OCI-LY3 (cell line): Measurements from ENCODE around the gene PYDC2.

Source experiments
- CTCF ChIP-seq: fragments of 200-600, 300-600 bp; sonication (generic); IDR thresholded peaks from 2 replicates; pipeline ENCODE4 v1.5.1; 2014; ENCODE audit warnings: antibody characterized with exemption, low read length, low read depth
- EZH2phosphoT487 ChIP-seq: fragments of 200-600 bp; shearing (Covaris generic); IDR thresholded peaks from 2 replicates; pipeline ENCODE4 v1.6.1; 2018; ENCODE audit warnings: antibody characterized with exemption, mixed run types, low read depth

GRCh38 chr3:191449256-191449655 is 11.7 kb upstream of the PYDC2 start:
- TF ChIP-seq CTCF: no peak
- no peak for TF ChIP-seq EZH2phosphoT487
